Activated T-cell treated with anti-CD3 and anti-CD28 coated beads, Interleukin-2, amount 50 U/mL, for 48 hours (primary cell): ENCODE data around the gene CCSER2.
A peak's percentile ranks its signal among the peaks of the same experiment; 100 is the strongest.
"Not testable (repeated sequence)": the region's sequence is repeated elsewhere in the genome, so short reads cannot be mapped to it uniquely, and the experiment has no call there.

Experiments used
- DNase-seq, 2 experiments: peaks; one replicate each; pipeline ENCODE4 v3.0.0-alpha.2; 2020

Gene CCSER2, protein sequence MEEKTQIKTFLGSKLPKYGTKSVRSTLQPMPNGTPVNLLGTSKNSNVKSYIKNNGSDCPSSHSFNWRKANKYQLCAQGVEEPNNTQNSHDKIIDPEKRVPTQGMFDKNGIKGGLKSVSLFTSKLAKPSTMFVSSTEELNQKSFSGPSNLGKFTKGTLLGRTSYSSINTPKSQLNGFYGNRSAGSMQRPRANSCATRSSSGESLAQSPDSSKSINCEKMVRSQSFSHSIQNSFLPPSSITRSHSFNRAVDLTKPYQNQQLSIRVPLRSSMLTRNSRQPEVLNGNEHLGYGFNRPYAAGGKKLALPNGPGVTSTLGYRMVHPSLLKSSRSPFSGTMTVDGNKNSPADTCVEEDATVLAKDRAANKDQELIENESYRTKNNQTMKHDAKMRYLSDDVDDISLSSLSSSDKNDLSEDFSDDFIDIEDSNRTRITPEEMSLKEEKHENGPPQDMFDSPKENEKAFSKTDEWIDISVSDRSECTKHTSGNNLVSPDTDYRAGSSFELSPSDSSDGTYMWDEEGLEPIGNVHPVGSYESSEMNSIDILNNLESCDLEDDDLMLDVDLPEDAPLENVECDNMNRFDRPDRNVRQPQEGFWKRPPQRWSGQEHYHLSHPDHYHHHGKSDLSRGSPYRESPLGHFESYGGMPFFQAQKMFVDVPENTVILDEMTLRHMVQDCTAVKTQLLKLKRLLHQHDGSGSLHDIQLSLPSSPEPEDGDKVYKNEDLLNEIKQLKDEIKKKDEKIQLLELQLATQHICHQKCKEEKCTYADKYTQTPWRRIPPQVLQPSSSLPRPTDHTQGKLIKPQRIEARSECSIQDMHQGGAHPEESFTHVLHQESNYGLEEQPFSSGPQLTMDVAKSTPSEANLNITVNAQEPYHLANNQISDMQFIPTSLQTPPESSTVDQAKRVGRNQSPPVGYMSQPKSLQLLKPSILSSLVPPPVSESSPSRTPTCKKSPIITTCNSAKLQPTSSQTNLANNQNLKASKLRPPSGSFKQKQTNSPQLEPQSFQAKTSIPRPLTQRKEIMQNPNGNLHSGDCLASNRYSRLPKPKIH

DNA sequence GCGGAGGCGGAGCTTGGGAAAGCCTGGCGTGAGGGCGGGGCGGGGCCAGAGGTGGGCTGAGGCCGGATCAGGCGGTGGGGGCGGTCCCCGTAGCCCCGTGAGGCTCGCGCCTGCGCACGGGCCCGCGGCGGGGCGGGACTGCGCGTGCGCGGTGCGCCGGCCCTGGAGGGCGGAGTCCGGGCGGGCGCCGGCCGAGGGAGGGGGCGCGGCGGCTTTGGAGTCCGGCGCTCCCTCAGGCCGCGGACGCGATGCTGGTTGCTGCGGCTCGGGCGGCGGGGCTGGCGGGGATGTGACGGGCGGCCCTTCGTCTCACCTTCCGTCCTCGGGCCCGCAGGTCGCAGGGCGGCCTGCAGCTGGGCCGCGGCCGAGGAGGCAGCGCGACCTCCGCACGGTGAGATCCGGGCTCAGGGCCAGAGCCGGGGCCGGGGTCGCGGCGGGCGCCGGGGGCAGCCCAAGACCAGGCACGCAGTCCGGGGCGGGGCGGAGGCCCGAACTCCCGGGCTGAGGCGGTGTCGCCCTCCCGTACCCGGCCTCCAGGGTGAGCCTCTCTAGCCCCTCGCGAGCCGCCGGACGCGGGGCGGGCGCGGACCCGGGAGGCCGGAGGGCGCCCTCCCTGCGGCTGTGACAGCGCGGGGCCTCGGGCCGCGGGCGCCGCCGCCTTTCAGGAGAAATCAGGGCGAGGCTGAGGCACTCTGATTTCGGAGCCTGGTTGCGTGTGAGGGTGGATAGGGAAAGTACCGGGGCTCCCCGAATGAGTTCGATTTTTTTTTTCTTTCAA is at the start of gene CCSER2:
TSS of gene CCSER2 (plus strand) at position 172 of the 778 bp plus-strand sequence. CDS start 42,464 bp downstream, outside the sequence.
- DNase-seq = peak; percentile 98 to 99

DNA sequence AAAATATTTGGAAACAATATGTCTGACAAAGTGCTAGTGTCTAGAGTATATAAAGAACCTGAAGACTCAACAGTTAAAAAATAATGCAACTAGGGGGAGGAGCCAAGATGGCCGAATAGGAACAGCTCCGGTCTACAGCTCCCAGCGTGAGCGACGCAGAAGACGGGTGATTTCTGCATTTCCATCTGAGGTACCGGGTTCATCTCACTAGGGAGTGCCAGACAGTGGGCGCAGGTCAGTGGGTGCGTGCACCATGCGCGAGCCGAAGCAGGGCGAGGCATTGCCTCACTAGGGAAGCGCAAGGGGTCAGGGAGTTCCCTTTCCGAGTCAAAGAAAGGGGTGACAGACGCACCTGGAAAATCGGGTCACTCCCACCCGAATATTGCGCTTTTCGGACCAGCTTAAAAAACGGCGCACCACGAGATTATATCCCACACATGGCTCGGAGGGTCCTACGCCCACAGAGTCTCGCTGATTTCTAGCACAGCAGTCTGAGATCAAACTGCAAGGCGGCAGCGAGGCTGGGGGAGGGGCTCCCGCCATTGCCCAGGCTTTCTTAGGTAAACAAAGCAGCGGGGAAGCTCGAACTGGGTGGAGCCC is 48.4 kb upstream of the CCSER2 start:
- DNase-seq = not testable (repeated sequence)

DNA sequence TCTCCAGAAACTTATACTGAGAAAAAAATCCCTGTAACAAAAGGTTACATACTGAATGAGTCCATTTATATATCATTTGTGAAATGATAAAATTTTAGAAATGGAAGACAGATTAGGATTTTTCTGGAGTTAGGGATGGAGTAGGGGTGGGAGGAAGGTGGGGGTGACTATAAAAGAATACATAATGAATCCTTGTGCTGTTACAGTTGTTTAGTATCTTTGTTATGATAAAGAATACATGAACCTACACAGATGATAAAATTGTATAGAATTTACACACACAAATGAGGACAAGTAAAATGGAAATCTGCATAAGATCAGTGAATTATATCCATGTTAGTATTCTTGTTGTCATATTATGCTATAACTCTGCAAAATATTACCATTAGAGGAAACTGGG is 41.7 kb upstream of the CCSER2 start:
- no peak for DNase-seq

GRCh38 chr10:84288151-84288550 is 40.2 kb upstream of the CCSER2 start:
- no peak for DNase-seq

- no peak for DNase-seq
Measured at GRCh38 chr10:84289521-84290200, 38.7 kb upstream of the CCSER2 start.

GRCh38 chr10:84290235-84290634 is 38.2 kb upstream of the CCSER2 start:
- no peak for DNase-seq

- DNase-seq = no peak
Measured at GRCh38 chr10:84291384-84291783, 37.0 kb upstream of the CCSER2 start.

DNA sequence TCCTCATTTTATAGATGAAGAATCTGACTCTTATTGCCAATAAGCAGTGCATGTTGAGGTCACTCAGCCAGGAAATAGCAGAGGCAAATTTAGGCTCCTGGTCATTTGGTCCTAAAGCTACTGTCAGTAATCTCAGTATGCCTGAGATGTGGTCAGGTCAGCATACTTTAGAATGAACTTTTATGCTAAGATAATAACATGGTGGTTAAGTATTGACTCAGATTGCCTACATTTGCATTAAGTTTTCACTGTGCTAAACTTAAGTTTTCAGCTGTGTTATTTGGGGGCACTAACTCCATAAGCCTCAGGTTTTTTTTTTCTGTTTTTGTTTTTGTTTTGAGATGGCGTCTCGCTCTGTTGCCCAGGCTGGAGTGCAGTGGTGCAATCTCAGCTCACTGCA is 35.9 kb upstream of the CCSER2 start:
- no peak for DNase-seq

- DNase-seq = no peak
Measured at GRCh38 chr10:84293171-84293570, 35.2 kb upstream of the CCSER2 start.

- DNase-seq = peak; percentile 47 to 59
Measured at GRCh38 chr10:84293574-84294016, 34.8 kb upstream of the CCSER2 start.

DNA sequence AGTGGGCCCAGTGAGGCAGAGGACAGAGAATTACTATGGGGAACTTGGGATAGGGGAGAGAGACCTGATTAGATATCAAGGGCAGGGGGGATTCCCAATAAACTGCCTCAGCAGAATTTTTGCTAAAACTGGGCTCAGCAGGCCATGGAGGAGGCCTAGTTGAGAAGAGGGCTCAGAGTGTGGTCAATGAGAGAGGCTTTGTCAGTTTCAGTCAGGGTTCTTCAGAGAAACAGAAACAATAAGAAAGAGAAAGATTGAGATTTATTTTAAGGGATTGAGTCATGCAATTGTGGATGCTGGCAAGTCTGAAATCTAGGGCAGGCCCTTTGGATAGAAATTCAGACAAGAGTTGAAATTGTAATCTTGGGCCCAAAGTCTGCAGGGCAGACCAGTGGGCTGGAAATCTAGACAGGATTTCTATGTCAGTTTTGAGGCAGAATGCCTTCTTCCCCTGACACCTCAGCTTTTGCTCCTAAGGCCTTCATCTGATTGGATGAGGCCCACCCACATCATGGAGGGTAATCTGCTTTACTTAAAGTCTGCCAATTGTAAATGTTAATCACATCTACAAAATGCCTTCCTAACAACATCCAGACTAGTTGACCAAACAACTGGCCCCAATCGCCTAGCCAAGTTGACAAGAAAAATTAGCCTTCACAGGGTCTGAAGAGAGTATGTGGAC is 33.5 kb upstream of the CCSER2 start:
- no peak for DNase-seq

- DNase-seq = no peak
Measured at GRCh38 chr10:84296091-84296981, 32.1 kb upstream of the CCSER2 start.

DNA sequence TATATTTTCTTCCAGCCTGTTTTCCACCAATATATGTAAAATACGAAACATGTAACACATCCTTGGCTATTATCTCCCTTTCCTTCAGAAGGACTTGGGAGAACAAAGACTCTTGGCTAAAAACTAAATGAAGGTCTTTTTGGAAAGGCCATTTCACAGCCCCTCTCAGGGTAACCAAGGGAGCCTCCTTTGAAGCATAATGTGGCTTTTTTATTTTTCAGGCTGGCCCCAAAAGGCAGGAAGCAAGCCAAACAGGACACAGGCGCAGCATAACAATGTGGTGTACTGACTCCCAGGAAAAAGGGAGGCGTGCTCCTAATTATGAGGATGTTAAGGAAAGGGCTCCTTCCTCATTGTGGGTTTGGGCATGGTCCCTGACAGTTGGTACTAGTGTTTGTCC is 30.3 kb upstream of the CCSER2 start:
- DNase-seq = no peak

- no peak for DNase-seq
Measured at GRCh38 chr10:84302223-84302622, 26.2 kb upstream of the CCSER2 start.

GRCh38 chr10:84306751-84307384 is 21.5 kb upstream of the CCSER2 start:
- DNase-seq = no peak

- no peak for DNase-seq
Measured at GRCh38 chr10:84308021-84308420, 20.4 kb upstream of the CCSER2 start.

DNA sequence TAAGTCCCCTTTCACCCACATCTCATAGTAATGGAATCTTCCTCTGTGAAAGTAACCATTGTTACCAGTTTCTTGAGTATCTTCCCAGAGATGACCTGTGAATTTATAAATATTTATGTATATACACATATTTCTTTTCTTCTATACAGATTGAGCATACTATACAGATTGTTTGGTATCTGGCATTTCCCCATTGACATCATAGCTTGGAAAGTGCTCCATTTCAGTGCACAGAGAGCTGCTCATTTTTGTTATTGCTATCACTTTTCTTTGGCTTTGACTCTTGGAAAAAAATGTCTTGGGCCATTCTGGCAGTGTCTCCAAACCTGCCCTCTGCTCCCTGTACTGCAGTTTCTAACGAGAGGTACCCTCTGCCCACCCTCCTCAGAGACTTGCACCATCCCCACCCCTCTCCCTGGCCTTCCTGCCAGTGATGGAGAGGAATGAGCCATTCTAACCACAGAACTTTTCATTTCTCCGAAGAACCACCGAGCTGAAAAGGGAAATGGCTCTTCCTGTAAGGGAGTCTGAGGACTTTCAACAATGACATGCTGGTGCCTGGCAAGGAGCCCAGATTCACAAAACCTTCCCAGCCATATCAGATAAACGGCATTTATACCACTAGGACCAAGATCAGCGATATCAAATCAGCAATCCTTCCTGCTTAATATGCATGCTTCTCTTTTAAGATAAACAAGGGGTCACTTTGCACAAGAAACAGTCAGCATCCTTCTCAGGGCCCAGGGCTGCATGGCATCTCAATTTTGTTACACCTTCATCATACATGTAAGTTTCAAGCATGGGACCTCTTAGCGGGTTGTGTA is 19.7 kb upstream of the CCSER2 start:
- peak; percentile 61 to 71 for DNase-seq

GRCh38 chr10:84310470-84310869 is 17.9 kb upstream of the CCSER2 start:
- no peak for DNase-seq
